NCI-H1092 (cell line): ENCODE data around the gene S100A11.

Source experiments
- DNase-seq: peaks from one replicate; lab custom pipeline; 2025; lab: John Stamatoyannopoulos, UW

The S100A11 gene

GRCh38 chr1:152039461-152039860 lies 2.7 kb upstream of the S100A11 start:
- DNase-seq: no peak

- DNase-seq: no peak
Observed at GRCh38 chr1:152038871-152039270, 2.1 kb upstream of the S100A11 start.

DNA sequence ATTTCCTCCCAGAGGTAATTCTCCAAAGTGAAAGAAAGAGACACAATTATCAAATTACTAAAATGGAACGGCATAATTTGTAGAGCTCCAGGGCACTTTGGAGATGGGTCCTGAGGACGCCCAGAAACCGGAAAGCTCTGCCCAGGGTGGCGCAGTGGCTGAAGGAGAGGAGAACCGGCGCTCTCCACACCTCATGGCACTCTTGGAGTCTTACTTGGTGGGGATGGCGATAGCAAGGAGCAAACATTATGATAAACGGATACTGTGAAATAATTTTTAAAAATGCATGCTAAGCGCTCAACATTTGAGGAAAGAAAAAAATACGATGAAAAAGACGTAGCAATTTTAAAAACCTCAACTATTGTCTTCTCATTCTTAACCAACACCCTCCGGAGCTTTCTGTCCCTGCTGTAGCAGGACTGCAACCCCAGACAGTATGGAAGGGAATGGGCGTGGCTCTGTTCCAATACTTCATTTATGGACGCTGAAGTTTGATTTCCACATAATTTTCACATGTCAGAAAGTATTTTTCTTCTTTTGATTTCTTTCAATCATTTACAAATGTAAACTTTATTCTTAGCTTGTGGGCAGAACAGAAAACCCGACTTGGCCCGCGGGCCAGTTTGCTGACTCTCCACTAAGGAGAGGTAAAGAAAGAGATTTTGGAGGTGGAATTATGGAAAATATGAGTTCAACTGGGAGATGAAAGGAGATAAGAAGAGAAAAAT lies 1.1 kb downstream of the S100A11 start:
- no peak for DNase-seq

DNA sequence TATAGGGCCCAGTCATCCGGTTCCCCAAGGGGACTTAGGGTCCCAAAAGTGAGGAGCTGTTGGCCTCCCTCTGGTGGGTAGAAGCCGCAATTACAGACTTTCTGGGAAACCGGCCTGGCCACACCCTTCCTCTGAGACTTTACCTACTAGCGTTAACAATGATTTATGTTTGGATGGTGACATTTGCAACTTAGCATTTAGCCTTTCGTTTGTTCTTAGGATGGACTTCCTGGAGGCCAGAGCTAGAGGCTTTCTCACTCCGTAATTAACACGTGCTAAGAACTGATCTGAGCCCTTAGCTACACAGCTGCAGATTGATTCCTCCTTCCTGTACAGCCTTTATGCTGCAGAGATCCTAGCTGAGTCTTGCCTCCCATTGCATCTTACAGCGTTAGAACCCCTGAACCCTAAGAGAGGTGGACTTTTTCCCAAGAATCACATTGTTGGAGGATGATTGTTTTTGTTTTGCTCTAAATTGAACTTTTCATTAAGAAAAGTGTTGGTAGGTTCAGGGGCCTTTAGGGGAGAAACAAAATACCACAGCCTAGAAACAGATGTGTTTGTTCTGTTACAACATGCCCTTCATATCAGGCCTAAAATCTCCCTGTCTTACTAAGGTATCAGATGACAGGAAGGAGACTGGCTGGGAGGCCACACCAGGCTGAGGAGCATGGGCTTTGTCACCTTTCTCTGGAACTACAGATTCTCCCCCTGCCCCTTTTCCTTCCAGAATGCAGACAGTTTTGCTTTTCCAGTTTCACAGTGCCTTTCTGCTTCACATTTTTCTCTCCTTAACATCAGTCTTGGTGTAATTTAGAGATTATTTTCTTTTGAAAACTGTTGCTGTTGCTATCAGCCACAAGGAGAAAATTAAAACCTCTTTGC lies 1.9 kb downstream of the S100A11 start:
- DNase-seq: no peak

DNA sequence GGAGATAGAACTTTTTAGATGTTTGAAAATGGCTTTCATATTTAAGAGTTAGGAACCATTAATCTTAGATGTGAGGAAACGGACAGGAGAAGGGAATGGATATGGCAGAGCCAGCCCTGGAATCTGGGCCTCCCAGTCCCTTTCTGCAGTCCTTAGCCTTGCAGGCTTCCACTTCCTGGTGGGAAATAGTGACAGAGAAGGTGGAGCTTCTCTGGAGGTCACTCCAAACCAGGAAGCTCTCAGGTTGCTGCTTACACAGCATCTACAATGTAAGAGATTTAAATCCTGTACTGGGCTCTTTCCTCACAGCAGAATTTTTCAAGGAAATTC lies 2.5 kb downstream of the S100A11 start:
- no peak for DNase-seq

DNA sequence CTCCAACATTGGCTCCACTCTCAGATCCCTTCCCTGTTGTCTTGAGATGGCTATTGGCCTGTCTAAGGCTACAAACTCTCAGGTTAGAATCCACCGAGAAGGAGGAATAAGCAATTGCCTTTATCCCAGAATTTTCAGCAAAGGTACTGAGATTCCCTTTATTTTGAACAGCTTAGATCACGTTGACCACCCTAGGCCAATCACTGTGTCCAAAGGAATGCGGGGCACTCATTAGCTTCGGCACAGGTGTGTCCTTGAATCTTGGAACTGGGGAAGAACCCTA lies 6.9 kb downstream of the S100A11 start:
- DNase-seq: no peak

GRCh38 chr1:152029144-152029928 lies 7.5 kb downstream of the S100A11 start:
- DNase-seq: no peak

GRCh38 chr1:152026895-152027294 lies 9.9 kb downstream of the S100A11 start:
- DNase-seq: no peak

DNA sequence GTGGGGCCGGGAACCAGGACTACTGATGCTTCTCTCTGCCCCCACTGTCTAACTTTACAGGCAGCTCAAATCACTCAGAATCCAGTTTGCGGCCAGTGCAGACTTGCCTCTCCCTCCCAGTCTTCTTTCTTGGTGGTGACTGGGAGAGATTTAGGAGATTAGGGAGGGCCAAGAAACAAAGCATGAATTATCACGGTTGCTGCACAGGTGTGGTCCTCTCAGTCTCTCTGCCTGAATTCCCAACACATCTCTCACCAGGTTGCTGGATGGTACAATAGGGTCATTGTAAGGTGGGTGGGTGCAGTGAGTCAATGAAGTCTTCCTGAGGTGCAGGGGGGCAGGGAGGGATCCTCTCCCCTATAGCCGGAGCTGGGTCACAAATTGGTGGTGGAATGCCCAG lies 12.6 kb downstream of the S100A11 start:
- DNase-seq: no peak

DNA sequence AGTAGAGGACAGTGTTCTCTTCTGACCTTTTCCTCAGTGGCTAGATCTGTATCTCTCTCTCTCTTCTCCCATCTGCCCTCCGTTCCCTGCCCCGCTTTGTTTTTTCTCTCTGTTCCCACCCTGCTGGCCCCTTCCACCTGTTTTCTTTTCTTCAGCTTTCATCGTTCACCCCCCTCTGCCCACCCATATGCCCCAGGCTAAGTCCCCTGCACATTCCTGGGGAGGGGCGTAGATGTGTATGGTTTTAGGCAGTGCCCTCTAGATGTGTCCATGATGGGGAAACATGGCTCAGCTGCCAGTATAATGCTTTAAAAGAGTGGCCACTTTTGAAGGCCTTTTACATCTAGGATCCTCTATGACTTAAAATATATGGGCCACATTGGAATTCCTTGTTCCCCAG lies 13.6 kb downstream of the S100A11 start:
- DNase-seq: no peak

DNA sequence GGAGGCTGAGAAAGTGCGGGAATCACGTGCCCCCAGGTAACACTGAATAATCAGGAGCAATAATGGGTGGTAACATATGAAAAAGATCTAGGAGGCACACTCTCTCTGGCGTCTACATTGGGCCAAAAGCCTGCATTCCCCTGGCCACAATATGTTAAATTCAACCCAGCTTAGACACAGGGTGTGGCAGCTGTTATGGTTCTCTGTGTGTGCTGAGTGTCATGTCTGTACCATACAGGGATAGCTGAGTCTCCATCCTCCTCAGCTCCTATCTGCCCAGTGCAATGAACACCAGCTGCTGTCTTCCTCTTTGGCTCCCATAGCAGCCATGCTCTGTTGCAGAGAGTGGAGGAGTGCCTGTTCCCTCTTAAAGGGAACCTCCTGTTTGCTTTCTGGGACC lies 14.3 kb downstream of the S100A11 start:
- no peak for DNase-seq

- DNase-seq: no peak
Observed at GRCh38 chr1:152021569-152021968, 15.2 kb downstream of the S100A11 start.

DNA sequence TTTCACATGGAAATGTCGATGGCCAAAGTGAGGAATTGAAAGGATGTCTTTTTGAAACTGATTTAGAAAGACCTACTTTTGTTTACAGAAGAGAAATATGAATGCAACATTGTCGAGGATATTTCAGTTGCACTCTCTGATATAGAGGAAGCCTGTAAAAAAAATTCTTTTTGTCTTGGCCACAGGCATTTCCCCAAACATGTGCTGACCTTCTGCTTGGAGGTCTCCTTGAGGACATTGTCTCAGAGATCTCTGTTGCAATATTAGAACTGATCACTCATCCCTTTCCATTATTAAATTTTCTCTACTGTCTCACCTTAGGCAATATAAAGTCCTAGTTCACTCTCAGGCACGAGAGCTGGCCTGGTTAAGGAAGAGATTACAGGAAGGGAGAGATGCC lies 16.0 kb downstream of the S100A11 start:
- DNase-seq: no peak

DNA sequence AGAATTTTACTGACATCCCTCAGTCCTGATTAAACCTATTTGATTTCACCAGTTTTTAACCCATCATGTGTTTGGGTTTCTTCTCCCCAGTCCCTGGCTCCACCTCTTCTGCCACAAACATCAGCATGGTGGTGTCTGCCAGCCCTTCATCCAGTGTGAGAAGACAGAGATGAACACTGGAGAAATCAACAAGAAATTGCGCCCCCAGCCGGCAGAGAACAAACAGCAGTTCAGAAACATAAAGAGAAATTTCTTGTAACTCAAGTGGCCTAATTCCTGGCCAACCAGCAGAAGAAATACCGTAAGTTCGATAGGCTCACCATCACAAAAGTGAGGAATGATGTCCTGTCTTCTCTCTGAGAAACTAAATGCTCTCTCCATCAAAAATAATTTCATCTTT lies 18.3 kb downstream of the S100A11 start:
- DNase-seq: no peak

DNA sequence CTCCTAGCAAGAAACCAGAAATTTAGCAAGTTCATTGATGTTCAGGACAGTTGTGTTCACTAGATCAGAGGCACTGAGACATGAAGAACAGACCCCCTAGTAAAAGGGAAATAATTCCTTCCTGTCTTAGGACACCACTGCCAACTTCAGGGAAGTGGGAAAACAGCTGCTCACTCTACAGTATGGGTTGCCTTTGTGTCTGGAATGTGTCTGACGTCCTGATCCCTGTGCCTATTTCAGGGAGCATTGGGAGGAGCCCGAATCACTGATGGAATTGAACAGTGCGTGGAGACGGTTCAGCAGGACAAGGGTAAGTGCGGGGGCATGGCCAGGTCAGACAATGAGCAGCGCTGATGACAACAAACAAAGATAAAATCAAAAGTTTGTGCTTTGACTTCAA lies 21.0 kb downstream of the S100A11 start:
- no peak for DNase-seq

DNA sequence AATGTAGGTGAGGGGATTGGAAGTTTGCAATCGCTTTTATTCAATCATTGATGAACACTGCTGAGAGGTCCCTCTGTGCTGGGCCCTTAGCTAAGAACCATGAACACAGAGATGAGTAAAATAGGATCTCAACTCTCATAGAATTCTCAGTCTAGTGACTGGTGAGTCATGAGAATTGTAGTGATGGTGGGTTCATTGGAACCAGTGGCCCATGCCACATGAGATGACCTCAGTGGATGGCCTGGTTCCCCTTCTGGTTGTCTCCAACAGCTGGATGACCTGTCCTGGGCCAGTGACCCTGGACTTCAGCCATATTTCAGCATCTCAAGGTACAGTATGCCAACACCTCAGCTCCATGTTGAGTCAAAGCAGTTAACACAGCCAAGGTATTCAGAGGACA lies 21.9 kb downstream of the S100A11 start:
- DNase-seq: no peak

GRCh38 chr1:152013664-152014237 lies 23.1 kb downstream of the S100A11 start:
- no peak for DNase-seq

GRCh38 chr1:152009691-152010090 lies 27.1 kb downstream of the S100A11 start:
- no peak for DNase-seq

- no peak for DNase-seq
Observed at GRCh38 chr1:152007047-152007446, 29.8 kb downstream of the S100A11 start.

DNA sequence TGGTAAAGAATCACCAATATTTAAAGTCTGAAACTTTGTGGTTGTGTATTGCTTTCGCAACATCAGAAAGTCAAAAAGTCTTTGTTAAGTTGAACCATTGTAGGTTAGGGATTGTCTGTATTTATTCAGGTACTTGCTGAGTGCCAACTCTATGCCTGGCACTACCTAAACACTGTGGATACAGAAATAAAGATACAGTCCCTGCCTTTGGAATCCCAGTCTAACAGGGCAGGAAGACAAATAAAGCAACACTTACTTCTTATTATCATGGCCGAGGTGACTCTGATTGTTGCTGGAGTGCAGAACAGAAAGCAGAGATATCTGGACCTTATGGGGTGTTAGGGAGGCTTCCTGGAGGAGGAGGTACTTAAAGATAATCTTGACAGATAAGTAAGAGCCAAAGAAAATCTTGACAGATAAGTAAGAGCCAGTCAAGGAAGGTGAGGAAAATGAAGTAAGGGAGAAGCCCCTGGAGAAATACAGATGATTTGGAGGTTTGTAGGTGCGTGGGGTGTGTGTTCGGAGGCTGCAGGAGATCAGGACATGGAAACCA lies 31.4 kb downstream of the S100A11 start:
- no peak for DNase-seq

- no peak for DNase-seq
Observed at GRCh38 chr1:152003846-152004442, 32.9 kb downstream of the S100A11 start.

- no peak for DNase-seq
Observed at GRCh38 chr1:152002960-152003359, 33.8 kb downstream of the S100A11 start.
